HG03432 (cell line): ENCODE results near the gene UBE2L3.
"Not testable (repeated sequence)": the region's sequence is repeated elsewhere in the genome, so short reads cannot be mapped to it uniquely, and the experiment has no call there.

Experiments used
- ATAC-seq: cut with Tn5 transposase; IDR thresholded peaks from one replicate; pipeline ENCODE4 v1.9.1; 2021; ENCODE audit warnings: mild to moderate bottlenecking, moderate library complexity; ENCODE audit not compliant: unreplicated experiment

Gene UBE2L3

DNA sequence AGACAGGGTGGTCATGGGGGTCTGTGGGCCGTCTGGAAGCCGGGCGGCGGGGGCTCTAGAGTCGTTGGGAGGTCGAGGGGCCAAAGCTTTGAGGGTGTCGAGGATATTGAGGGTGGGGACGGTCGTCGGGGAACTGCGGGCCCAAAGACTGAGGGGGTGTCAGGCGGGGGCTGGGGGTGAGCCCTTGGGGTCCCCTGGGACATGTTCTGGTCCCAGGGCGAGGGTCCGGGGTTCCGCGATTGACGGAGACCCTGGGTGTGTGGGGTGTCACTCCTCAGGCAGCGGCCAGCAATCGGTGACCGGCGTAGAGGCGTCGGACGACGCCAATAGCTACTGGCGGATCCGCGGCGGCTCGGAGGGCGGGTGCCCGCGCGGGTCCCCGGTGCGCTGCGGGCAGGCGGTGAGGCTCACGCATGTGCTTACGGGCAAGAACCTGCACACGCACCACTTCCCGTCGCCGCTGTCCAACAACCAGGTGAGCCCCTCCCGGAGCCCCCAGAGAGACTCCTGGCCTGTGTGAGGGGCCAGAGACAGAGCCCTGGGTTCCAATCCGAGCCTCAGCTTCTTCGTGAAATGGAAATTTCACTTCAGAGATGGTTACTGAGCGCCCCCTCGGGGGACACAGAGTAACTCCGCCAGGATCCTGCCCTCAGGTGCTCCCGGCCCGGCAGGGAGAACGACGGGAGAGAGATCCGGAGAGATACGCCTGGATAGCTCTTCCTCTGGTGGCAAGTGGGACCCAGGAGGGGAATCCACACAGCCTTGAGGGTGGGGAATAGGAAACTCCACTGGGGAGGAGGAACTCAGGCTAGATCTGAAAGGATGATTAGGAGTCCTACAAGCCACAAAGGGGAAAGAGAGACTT lies 75.3 kb downstream of the UBE2L3 start:
- ATAC-seq, result no peak

DNA sequence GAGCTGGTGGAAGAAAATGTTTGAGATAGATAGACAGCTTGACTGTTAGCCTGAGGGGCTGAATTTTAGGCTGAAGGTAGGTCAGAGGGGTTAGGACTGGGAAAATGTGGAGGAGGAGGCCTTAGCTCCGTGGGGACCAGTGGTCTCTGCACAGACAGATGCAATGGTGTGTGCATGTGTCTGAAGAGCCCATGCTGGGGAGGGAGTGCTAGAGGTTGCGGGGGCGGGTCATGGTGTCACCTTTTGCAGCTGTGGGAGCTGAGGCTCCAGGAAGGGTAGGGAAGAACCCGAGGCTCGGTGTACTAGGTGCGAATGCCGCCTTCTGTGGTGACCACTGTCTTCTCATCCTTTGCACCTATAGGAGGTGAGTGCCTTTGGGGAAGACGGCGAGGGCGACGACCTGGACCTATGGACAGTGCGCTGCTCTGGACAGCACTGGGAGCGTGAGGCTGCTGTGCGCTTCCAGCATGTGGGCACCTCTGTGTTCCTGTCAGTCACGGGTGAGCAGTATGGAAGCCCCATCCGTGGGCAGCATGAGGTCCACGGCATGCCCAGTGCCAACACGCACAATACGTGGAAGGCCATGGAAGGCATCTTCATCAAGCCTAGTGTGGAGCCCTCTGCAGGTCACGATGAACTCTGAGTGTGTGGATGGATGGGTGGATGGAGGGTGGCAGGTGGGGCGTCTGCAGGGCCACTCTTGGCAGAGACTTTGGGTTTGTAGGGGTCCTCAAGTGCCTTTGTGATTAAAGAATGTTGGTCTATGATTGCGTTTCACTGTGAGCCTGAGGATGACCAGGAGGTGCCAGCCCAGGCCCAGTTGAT lies 76.2 kb downstream of the UBE2L3 start:
- no peak for ATAC-seq

DNA sequence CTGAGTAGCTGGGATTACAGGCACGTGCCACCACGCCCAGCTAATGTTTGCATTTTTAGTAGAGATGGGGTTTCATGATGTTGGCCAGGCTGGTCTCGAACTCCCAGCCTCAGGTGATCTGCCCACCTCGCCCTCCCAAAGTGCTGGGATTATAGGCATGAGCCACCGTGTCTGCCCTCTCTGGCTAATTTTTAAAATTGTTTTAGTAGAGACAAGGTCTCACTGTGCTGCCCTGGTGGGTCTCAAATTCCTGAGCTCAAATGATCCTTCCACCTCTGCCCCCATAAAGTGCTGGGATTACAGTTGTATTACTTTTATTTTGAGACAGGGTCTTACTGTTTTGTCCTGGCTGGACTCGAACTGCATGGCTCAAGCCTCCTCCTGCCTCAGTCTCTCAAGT lies 78.0 kb downstream of the UBE2L3 start:
- not testable (repeated sequence) for ATAC-seq

DNA sequence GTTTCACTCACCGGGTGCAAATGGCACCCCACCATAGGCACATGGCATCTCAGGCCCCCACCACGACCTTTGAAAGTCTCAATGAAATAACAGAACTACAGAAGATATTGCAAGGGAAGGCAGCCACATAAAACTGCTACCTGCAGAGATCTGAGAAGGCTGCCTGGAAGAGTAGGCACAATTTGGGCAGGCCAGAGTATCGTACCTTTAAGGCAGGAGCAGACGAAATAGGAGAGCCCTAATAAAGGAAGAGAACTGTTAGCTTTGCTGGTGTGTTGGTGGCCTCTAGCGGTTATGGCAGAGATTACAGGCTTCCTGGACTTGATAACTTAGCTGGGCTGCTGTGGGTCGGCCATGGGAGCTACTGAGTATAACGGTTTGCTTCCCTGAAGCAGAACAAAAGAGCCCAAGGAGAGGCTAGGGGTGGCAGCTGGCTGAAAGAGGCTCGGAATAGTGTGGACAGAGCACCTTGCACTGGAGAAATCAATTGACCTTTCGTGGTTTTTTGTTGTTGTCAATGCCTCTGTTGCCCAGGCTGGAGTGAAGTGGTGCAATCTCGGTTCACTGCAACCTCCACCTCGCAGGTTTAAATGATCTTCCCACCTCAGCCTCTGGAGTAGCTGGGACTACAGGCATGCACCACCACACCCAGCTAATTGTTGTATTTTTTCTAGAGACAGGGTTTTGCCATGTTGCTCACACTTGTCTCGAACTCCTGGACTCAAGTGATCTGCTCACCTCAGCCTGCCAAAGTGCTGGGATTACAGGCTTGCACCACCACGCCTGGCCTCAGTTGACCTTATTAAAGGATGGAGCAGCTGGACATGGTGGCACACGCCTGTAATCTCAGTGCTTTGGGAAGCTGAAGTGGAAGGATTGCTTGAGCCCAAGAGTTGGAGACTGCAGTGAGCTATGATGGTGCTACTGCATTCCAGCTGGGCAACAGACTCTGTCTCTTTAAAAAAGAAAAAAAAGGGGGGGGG lies 79.4 kb downstream of the UBE2L3 start:
- no peak for ATAC-seq

DNA sequence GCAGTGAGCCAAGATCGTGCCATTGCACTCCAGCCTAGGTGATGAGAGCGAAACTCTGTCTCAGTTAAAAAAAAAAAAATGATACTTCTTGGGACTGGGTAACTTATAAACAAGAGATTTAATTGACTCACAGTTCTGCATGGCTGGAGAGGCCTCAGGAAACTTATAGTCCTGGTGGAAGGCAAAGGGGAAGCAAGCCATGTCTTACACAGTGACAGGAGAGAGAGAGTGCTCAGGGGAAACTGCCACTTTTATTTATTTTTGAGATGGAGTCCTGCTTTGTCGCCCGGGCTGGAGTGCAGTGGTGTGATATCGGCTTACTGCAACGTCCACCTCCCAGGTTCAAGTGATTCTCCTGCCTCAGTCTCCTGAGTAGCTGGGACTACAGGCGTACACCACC lies 82.8 kb downstream of the UBE2L3 start:
- no peak for ATAC-seq

DNA sequence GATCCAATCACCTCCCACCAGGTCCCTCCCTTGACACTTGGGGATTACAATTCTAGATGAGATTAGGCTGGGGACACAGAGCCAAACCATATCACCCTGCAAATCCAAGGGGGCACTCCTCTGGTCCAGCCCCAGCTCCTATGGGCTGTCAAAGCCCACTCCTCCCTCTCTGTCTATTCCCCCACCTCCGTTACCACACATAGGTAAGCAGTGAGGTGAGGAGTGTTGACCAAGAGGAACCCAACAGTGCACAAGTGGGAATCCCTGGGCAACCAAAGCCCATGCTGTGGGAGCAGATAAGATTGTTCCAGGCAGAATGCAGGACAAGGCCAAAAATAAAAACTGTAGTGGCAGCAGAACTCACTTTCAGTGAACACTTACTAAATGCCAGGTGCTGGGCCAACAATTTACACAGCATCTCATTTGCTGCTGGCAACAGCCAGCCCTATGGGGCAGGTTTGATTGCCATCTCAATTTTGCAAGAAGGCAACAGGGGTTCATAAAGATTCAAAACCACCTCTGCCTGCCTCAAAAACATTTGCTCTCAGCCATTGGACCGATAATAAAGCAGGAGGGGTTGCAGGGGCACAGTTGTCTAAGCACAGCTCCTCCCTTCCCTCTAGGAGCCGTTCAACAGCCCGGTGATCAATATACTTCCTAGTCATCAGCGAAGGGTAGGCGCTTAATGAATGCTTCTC lies 83.5 kb downstream of the UBE2L3 start:
- no peak for ATAC-seq

DNA sequence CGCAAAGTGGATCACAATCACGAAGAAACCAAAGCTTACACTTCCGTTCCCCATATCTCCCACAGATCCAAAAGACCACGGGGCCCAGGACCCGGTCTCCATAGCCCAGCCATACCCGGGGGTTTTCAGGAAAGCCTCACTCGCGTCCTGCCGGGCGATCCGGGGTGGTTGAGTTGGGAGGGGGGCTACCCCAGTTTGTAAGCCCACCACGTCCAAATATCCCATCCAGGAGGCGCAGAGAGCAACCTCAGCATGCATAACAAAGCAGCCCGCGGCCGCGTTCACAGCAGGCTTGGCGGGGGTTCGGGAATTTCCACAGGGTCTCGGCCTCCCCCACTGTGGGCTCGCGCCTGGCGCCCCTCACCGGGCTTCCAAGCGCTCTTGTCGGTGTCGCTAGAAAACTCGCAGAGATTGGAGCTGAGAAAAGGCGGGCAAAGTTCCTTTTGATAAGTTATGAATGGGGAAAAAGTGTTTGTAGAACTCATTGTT lies 84.1 kb downstream of the UBE2L3 start:
- ATAC-seq, result peak; percentile 34

DNA sequence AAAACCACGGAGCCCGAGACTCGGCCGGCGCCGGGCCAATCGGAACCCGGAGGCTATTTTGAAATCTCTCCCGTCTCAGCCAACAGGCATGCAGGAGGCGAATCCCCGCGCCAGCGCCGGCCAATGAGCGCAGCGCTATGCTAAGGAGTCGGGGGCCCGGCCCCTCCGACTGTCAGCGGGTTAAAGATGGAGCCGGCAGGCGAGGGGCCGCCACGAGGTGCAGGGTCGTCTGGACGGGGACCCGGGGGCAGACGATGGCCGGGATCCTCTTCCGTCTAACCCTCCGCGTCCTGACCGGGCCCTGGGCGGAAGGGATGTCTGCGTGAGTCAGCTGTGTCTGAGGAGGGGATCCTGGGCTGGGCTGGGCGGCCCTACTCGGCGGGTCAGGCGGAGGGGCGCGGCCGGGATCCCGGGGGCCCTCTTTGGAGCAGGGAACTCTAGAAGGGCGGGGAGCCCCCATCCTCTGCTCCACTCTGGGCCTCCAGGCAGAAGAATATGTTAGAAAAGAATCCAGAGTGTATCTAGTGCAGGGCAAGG lies 84.6 kb downstream of the UBE2L3 start:
- peak; percentile 87 for ATAC-seq

DNA sequence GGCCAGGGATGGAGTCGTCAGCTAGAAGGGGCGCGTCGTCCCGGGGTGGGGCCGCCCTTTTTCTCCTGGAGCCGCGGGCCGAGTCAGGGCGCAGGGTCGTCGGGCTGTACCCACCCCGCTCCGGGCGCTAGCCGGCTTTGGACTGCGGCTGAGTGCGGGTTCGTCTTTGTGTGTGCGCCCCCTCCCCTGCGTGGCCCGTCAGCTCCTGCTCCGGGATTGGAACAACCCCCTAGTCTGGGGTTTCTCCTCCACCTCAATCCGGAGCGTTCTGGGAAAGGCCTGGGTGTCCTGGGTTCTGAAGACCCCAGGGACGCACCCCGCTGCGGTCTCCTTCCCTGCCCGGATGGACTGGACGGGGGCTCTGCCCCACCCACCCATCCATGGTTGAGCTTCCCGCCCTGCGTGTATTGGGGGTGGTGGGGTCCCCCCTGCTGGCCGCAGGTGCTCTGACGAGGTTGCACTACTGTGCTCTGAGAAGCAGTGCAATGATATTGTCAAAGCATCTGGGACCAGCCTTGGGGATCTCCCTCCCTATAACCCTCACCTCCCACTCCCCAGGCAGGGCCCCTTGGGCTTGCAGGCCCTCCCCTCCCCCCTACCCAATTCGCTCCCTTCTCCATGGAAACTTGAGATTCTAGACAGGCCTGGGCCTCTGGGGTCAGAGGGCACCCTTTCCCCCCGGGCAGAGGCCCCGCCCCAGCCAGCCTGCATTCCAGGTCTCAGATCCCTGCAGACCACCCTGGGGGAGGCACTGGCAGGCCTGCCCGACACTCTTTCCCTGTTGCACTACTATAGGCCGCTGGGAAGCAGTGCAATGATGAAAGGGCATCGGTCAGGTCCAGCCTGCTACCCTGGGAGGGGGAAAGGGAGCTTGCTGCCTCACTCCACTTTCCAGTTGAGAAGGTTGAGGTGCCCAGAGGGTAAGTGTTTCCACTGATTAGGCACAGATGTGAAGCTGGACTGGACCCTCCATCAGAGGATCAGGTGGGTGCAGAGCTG lies 85.3 kb downstream of the UBE2L3 start:
- peak; percentile 3 for ATAC-seq

DNA sequence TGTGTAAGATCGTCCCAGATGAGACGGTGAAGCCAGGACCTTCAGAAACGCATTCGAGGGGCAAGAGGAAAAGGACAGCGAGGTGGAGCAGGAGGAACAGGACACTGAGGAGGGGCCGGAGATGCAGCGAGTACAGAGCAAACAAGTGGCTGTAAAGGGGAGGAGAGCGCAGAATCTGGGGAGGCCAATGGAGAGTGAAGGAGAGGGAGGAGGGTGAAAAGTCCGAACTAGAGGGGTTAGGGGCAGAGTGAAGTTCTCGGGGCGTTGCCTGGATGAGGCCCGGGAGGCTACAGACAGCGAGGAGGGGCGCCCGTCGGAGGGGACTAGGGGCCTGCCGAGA lies 89.5 kb downstream of the UBE2L3 start:
- ATAC-seq, result no peak

DNA sequence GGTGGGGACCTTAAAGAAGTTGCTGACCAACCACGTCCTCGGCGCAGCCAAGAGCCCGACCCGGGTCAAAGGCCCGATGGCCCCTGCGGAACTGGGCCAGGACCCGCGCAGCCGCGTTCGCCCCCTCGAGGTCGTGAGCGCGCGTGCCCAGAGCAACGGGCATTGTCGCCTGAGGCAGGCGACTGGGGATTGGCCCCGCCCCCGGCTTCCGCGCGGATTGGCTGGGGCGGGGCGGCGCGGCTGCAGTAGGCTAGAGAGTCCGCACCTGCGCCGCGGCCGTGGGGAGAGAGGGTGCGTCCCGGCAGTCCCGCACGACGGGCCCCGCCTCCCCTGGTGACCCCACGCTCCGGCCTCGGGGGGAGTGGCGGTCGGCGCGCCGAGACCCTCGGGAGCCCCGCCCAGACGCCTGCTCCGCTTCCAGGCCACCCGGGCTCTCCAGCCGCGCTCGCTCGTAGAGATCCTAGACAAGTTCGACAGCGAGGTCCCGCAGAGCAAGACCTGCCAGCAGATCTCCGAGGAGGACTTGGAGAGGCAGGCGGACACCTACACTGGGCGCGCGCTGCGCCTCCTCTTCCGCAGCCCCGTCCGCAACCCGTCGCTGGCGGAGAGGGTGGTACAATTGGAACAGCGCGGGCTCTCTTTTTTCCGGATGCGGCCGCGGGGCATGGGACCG lies 90.0 kb downstream of the UBE2L3 start:
- ATAC-seq, result peak; percentile 78

DNA sequence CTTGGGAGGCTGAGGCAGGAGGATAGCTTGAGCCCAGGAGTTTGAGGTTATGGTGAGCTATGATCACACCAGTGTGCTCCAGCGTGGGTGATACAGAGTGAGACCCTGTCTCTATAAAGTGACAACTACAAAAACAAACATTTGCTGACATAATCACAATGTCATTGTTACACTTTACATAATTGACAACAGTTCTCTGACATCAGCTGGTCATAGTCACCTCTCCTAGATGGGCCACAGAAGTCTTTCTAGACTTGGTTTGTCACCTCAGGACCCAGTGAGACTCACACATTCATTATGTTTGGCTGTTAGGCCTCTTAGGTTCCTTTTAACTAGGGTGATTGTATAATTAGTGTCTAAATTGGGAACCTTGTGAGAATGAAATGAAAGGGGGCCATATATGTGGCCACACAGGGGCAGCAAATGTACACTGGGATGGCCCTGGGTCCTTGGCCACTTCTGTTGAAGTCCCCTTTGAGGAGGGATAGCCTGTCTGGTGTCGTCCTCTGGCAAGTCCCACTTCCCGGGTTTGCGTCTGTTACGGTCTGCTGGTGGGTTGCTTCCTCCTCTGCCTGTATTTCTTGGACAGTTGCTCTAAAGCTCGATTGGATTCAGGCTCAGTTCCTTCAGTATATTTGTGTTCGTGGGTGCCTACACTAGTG lies 92.5 kb downstream of the UBE2L3 start:
- no peak for ATAC-seq

DNA sequence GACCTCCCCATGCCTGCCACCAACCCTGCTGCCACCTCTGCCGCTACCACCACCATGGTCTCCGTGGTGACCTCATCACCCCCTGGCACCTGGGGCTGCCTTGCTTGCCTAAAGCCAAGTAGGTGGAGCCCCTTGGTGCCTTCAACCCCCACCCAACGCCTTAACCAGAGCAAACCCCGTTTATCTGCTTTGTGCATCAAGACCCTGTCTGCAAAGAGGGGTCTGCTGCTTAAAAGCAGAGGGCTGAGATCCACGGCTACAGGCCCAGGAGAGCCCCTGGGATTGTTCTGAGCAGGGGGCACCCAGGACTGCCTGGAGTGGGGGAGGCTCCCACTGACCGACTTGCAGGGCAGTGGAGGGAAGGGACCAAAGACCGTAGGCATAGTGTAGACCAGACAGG lies 93.4 kb downstream of the UBE2L3 start:
- no peak for ATAC-seq

DNA sequence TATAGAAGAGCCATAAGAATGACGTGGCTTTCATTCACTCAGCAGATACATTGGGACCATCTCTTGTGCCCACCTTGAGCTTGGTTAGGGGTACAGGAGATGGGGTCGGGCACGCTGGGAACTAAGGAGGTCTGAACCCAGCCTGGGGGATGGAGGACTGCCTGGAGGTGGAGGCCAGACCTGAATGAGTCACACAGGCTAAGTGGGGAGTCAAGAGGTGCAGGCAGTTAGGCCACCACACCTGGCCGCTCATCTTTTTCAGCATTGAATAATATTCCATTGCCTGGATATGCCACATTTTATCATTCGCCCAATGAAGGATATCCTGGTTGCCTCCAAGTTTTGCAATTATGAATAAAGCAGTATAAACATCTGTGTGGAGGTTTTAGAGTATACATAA lies 94.5 kb downstream of the UBE2L3 start:
- no peak for ATAC-seq

DNA sequence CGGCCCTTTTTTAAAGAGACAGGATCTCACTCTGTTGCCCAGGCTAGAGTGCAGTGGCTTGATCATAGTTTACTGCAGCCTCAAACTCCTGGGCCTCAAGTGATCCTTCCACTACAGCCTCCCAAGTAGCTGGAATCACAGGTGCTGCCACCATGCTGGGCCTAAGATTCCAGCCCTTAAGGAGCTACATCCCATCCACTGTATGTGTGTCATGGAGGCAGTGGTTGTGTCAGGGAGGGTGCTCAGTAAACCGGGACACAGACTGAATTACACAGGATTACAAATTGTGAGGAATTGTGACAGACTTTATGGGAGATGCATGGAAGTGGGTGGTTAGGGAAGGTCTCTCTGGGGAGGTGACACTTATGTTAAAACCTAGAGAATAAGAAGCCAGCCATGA lies 96.2 kb downstream of the UBE2L3 start:
- no peak for ATAC-seq

DNA sequence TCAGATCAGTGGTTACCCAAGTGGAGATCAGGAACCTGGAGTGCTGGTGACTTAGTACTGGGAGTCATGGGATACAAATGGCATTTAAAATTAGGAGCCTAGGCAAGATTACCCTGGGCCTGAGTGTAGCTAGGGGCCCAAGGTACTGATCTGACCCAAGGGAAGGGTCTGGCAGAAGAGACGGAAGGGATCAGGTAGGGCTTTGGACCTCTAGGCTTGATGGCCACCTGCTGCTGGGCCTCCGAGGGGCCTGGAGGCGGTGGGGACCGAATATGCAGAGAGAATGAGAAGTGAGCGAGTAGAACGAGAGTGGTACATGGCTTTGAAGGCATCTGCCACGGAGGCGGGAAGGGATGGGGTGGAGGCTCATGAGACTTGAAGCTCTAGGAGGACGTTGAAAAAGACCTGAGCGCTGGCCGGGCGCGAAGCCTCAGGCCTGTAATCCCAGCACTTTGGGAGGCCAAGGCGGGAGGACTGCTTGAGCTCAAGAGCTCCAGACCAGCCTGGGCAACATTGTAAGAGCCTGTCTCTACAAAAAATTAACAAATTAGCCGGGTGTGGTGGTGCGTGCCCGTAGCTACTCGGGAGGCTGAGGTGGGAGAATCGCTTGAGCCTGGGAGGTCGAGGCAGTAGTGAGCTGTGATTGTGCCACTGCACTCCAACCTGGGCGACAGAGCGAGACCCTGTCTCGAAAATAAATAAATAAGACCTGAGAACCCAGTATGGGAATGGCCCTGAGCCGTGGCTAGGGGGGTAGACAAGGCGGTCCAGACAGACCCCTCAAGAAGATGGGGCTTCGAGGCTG lies 97.7 kb downstream of the UBE2L3 start:
- peak; percentile 3 for ATAC-seq

DNA sequence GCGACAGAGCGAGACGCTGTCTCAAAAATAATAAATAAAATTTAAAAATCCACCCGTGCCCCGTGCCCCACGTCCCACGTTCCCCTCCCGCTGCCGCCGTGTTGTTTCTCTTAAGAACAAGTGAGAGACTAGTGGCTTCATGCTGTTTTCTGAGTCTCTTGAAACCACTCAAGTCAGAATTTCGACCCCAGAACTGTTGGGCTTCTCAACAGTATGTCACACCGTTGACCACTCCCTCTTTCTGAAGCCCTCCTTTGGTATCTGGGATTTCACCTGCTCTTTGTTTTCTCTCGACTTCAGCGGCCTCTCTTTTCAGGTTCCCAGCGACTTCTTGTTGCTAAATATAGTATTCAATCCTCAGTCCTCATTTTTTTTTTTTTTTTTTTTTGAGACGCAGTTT lies 99.3 kb downstream of the UBE2L3 start:
- no peak for ATAC-seq
